Osteocyte (in vitro differentiated cells): Measurements from ENCODE around the gene PAPSS1. TPM values are rescaled to one million over a fixed set of nuclear protein-coding genes. Genes with fewer than 3 reads are reported as not detected.

Experiments used
- DNase-seq: peaks from one replicate; pipeline ENCODE4 v3.0.0; 2021; ENCODE audit warnings: mixed read lengths; ENCODE audit not compliant: unreplicated experiment; ENCODE audit errors: extremely low spot score
- H3K27ac Mint-ChIP-seq: one replicate; pipeline ENCODE4 v1.8.0; 2021; ENCODE audit warnings: mild to moderate bottlenecking, mixed read lengths; ENCODE audit not compliant: unreplicated experiment
- H3K27me3 Mint-ChIP-seq: one replicate; pipeline ENCODE4 v1.8.0; 2021; ENCODE audit warnings: mixed read lengths; ENCODE audit not compliant: unreplicated experiment
- H3K36me3 Mint-ChIP-seq: one replicate; pipeline ENCODE4 v1.8.0; 2021; ENCODE audit warnings: mixed read lengths; ENCODE audit not compliant: unreplicated experiment
- H3K4me1 Mint-ChIP-seq: one replicate; pipeline ENCODE4 v1.8.0; 2021; ENCODE audit warnings: mixed read lengths; ENCODE audit not compliant: unreplicated experiment
- H3K4me3 Mint-ChIP-seq: one replicate; pipeline ENCODE4 v1.8.0; 2021; ENCODE audit warnings: mild to moderate bottlenecking, moderate library complexity, mixed read lengths; ENCODE audit not compliant: unreplicated experiment
- H3K9me3 Mint-ChIP-seq: one replicate; pipeline ENCODE4 v1.8.0; 2021; ENCODE audit warnings: mixed read lengths; ENCODE audit not compliant: unreplicated experiment
- CTCF ChIP-seq: fragments of 200-600 bp; sonication (generic); IDR thresholded peaks from 2 replicates; pipeline ENCODE4 v1.5.0; 2021; ENCODE audit warnings: antibody characterized with exemption, mild to moderate bottlenecking, moderate library complexity
- total RNA-seq: library from RNA; stranded (reverse); gene quantifications from 2 replicates; pipeline ENCODE4 v1.2.1, GENCODE V29; 2021

The PAPSS1 gene
- total RNA-seq, 1 donor from 2014 or later = 82.6 TPM

GRCh38 chr4:107693132-107693531 lies 26.9 kb downstream of the PAPSS1 start:
- no peaks in the 10 kb centered on the region for H3K27me3 Mint-ChIP-seq
- peaks cover 46% of the 10 kb centered on the region for H3K36me3 Mint-ChIP-seq
- no peak for DNase-seq
- H3K9me3 Mint-ChIP-seq = no peaks in the 10 kb centered on the region
- no peak for TF ChIP-seq CTCF
- H3K4me3 Mint-ChIP-seq = no peak overlapping the region
- H3K27ac Mint-ChIP-seq = no peak overlapping the region
- peaks cover 1% of the 10 kb centered on the region for H3K4me1 Mint-ChIP-seq

- H3K36me3 Mint-ChIP-seq = peaks cover 43% of the 10 kb centered on the region
- no peak for TF ChIP-seq CTCF
- no peak overlapping the region for H3K27ac Mint-ChIP-seq
- peaks cover 1% of the 10 kb centered on the region for H3K4me1 Mint-ChIP-seq
- H3K27me3 Mint-ChIP-seq = no peaks in the 10 kb centered on the region
- H3K9me3 Mint-ChIP-seq = no peaks in the 10 kb centered on the region
- H3K4me3 Mint-ChIP-seq = no peak overlapping the region
- DNase-seq = no peak
These were observed 27.8 kb downstream of the PAPSS1 start for GRCh38 chr4:107692202-107692601.

- H3K9me3 Mint-ChIP-seq = no peaks in the 10 kb centered on the region
- H3K4me3 Mint-ChIP-seq = no peak overlapping the region
- peaks cover 45% of the 10 kb centered on the region for H3K36me3 Mint-ChIP-seq
- no peak overlapping the region for H3K27ac Mint-ChIP-seq
- peaks cover 1% of the 10 kb centered on the region for H3K4me1 Mint-ChIP-seq
- no peaks in the 10 kb centered on the region for H3K27me3 Mint-ChIP-seq
- no peak for DNase-seq
- no peak for TF ChIP-seq CTCF
These were observed 28.7 kb downstream of the PAPSS1 start for GRCh38 chr4:107691378-107691777.

GRCh38 chr4:107689912-107690587 lies 30.0 kb downstream of the PAPSS1 start:
- DNase-seq = no peak
- Mint-ChIP-seq H3K4me3 (no peak overlapping the region), H3K27me3 (no peaks in the 10 kb centered on the region), H3K27ac (no peak overlapping the region), H3K4me1 (peaks cover 1% of the 10 kb centered on the region), H3K36me3 (peaks cover 42% of the 10 kb centered on the region), H3K9me3 (no peaks in the 10 kb centered on the region)
- TF ChIP-seq CTCF = no peak

GRCh38 chr4:107688421-107688820 lies 31.6 kb downstream of the PAPSS1 start:
- H3K4me1 Mint-ChIP-seq = no peaks in the 10 kb centered on the region
- DNase-seq = no peak
- no peaks in the 10 kb centered on the region for H3K27me3 Mint-ChIP-seq
- no peak for TF ChIP-seq CTCF
- no peak overlapping the region for H3K4me3 Mint-ChIP-seq
- H3K9me3 Mint-ChIP-seq = no peaks in the 10 kb centered on the region
- no peak overlapping the region for H3K27ac Mint-ChIP-seq
- peaks cover 43% of the 10 kb centered on the region for H3K36me3 Mint-ChIP-seq
